HPDE6-E6E7 (cell line): ENCODE results near the gene LAYN.

Experiments used
- DNase-seq: peaks from one replicate; pipeline ENCODE4 v3.0.0; 2011; ENCODE audit warnings: missing footprints; ENCODE audit errors: extremely low spot score

Gene LAYN

DNA sequence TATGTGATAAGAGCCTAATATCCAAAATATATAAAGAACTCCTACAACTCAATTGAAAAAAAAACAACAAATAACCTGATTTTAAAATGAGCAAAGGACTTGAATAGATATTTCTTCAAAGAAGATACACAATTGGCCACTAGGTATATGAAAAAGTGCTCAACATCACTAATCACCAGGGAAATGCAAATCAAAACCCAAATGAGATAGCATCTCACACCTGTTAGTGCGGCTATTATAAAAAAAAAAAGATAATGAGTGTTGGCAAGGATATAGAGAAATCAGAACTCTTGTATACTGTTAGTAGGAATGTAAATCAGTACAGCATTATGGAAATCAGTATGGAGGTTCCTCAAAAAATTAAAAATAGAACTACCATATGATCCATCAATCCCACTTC, 55.8 kb downstream of the LAYN start:
- no peak for DNase-seq

- no peak for DNase-seq
Measured at GRCh38 chr11:111598148-111598547, 57.6 kb downstream of the LAYN start.

- no peak for DNase-seq
Measured at GRCh38 chr11:111598559-111598958, 58.0 kb downstream of the LAYN start.

DNA sequence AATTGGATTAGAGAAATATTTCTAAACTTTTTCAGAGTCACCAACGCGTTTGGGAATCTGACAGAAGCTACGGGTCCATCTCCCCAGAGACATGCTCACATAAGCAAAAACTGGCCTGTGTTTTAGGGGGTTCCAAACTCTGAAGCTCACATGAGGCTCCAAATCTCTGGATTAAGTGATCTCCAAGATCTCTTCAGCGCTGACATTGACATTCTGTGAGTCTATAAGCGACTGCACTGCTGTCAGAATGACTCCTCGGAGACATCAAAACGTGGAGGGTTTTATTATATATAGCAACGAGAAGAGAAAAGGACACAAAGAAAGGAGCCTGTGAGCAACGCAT, 61.1 kb downstream of the LAYN start:
- no peak for DNase-seq

- DNase-seq: peak; percentile 86
Measured at GRCh38 chr11:111601979-111602864, 61.7 kb downstream of the LAYN start, which contains the start of gene SIK2. SIK2 (plus strand) TSS chr11:111602449; CDS start chr11:111602564, 115 bp downstream.

DNA sequence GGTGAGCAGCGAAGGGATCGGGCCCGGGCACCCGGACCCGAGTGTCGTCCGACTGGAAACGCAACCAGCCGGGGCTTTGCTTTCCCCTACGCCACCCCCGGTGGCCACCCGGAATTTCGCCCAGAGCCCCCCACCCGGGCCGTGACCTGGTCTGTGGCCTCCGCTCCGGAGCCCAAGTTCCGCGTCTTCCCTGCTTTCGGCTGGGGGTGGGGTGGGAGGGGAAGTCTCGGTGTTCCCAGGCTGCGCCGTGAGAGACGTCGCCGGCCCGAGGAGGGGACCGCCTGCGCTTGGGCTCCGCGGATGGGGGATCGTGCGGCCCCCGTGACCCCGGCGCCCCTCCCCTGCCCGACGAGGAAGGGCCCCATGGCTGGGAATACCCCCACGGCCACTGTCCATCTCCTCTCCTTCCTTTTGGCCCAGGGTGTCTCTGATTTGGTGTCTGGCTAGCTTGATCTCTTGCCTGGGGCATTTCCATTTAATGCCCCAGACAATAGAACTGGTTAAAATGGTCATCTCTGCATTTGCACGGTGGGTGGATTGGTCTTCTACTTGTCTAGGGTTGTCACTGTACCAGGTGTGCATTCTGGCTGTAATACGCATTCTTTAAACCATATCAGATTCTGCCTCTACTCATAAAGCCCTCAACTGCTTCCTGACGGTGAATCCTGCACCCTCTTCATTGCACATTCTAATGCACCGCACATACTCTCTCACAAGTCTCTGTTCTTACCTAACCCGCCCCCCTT, 62.5 kb downstream of the LAYN start:
- DNase-seq: peak; percentile 15

DNA sequence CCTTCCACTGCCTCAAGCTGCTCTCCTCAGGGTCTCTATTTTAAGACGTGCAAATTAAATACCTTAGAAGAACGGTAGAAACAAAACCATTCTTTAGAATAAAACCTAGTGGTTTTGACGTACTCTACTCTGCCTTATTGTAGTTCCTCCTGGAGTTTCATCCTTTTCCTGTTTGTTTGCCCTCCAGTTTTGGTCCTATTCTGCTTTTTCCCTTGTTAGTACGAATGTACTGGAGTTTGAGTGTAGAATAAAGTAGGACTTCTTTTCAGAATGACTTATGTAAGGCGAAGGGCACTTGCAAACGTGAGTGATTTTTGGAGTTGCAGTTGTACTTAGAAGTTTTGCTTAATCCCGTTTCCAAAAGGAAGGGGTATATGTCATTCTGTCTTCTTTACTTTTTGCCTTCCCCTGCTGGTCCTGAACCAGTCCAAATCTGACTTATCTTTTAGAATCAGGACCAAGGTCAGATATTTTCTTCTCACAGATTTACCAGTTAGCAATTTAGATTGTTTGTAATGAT, 63.2 kb downstream of the LAYN start:
- DNase-seq: no peak

DNA sequence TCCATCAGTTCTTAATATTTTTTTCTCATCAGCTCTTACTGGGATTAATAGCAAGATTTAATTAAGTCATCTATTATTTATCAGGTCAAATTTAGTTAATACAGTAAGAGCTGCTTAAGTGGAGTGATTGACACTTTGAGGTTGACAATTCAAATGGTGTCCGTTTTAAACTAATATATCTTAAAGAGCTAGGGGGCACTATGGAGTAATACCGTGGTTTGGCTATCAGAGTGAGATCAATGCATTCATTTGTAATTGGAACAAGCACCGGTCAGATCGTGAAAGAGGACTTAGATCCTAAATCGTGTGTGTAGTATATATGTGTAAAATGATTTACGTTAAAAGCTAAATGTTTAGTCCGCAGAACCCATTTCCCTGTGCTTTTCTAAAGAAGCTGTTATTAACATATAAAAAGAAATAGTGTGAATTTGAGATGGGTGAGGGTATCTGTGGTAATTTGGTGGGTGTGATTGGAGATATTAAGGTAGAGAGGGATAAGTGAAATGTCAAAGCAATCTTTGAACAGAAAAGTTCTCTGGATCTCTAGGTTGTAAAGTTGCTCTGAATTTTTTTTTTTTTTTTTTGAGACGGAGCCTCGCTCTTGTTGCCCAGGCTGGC, 64.0 kb downstream of the LAYN start:
- peak; percentile 28 for DNase-seq

GRCh38 chr11:111605681-111606080, 65.2 kb downstream of the LAYN start:
- DNase-seq: no peak

DNA sequence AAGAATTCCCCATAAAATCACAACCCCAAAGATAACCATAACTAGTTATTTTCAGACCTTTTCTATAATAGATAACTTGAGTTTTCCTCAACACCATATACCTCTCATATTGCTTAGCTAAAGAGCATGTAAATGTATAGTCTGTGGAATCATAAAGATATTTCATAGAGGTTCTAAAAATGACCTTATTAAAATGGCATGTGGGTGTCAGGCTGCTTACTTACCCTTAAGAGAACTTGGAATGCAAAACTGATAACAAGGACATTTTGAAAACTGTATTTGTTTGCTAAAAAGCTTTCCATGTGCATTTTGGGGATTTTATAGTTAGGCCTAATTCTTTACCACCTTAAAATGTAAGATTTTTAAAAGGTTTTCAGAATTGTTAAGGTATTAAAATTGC, 66.5 kb downstream of the LAYN start:
- DNase-seq: no peak

DNA sequence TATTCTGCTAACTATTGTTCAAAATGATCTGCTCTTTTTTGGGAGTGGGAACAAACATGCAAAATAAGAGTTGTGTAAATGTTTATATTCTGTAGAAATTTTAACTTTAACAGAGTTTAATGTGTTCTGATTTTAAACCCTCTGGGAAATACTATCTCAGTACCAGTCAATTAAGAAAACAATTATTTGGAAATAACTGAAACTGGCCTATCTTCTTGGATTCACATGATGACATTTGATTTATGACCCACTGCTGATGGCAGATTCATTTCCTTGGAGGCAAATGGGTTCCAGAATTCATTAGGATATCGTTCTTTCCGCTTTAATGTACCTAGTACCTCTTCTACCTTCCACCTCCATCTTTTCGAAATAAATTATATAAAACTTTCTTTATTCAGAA, 67.2 kb downstream of the LAYN start:
- no peak for DNase-seq
